Stimulated activated naive CD4-positive, alpha-beta T cell treated with Interleukin-2 at 50 U/mL for 16 hours (primary cell): ENCODE results near the gene PLCG1.
A peak's percentile ranks its signal among the peaks of the same experiment; 100 is the strongest.
"Not testable (repeated sequence)": the region's sequence is repeated elsewhere in the genome, so short reads cannot be mapped to it uniquely, and the experiment has no call there.

Source experiments
- DNase-seq: peaks from one replicate; lab custom pipeline; 2025; lab: John Stamatoyannopoulos, UW

The PLCG1 gene

GRCh38 chr20:41136680-41137613 is at the start of gene PLCG1:
Gene PLCG1 (plus strand): TSS chr20:41137543. CDS start chr20:41137642, 99 bp downstream.
- DNase-seq, result peak; percentile 82

DNA sequence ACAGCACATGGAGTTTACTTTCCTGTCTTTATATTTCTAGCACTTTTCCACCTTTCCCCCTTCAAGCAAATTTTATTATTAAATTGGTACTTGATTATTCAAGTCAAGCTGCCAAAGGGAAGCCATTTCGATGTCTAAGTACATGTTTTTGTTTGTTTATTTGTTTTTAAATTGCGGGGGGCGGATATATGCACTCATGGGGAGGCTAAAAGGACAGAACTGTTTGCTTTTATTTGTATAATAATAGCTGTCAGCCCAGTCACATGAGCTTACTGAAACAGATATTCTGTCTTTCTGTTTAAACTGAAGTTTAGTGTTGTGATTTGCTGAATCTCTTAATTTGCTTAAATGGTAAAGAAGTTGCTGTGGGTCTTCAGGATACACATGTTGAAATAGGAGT is 49.6 kb upstream of the PLCG1 start:
- no peak for DNase-seq

GRCh38 chr20:41089555-41089954 is 47.8 kb upstream of the PLCG1 start:
- DNase-seq, result no peak

DNA sequence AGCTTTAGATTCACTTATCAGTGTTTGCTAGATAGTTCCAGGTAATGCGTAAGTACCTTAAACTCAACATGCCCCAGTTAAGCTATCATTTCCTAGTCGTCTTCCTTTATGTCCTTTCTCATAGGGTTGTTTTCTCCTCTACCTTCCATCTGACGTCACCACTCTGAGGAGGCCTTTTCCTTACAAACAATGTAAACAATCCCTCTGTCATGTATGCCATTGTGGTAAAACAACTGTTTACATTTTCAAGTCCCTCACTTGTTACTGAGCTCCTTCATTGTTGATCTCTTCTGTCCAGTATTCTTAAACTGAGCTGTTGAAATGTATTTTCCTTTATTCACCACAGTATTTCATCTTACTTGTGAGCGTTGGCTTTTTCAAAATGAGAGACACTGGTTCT is 45.4 kb upstream of the PLCG1 start:
- no peak for DNase-seq

DNA sequence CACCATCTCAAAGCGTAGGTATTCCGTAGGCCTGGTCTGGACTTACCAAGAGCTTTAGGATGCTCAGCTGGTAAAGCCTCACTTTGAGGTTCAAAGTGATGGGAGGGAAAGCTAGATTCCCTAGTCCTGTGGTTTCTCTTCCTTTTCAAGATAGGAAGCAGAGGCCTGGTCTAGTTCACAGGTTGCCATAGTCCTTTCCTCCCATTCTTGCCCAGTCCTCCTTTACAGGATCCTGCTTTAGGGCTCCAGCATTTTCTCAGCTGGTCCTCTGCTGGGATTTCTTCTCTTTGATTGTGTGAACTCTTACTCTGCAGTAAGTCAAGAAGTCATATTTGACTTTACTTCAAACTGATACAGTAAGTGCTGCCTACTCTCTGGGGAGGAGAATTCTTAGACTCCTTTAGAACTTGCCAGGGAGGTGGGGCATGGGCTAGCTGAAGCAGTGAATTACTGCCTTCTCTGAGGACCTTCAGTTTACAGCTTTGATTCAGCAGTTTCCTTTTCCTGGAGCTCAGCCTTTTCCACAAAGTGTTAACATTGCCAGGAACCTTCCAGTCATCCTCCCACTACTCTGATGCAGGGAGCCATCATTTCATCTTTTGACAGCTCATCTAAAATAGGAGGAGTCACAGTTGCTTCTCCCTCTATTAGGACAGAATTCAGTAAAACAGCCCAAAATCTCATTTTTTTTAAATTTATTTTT is 42.8 kb upstream of the PLCG1 start:
- no peak for DNase-seq

GRCh38 chr20:41095110-41095969 is 42.0 kb upstream of the PLCG1 start:
- peak; percentile 27 for DNase-seq

DNA sequence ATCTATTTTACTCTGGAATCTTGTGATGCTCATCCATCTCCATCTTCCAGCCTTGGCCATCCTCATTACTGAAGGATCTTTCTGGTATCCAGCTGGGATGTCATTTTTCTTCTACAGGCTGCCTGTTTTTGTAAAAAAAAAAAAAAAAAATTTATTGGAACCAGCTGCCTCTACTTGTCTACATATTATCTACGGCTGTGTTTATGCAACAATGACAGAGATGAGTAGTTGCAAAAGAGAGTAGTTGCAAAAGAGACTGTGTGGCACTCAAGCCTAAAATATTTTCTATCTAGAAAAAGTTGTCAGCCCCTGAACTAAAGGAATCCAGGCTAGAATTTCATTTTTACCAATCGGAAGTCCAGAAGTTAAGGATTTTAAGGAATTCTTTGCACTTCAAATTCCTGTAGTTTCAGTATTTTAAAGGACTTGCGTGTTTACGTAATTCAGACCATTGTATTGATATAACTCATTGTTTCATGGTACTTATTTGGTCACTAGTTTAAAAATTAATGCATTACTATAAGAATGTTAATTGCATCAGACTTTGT is 38.6 kb upstream of the PLCG1 start:
- DNase-seq, result no peak

- DNase-seq, result no peak
These were observed 37.3 kb upstream of the PLCG1 start for GRCh38 chr20:41100001-41100480.

- no peak for DNase-seq
These were observed 35.7 kb upstream of the PLCG1 start for GRCh38 chr20:41101660-41102059.

GRCh38 chr20:41108531-41108930 is 28.8 kb upstream of the PLCG1 start:
- DNase-seq, result no peak

DNA sequence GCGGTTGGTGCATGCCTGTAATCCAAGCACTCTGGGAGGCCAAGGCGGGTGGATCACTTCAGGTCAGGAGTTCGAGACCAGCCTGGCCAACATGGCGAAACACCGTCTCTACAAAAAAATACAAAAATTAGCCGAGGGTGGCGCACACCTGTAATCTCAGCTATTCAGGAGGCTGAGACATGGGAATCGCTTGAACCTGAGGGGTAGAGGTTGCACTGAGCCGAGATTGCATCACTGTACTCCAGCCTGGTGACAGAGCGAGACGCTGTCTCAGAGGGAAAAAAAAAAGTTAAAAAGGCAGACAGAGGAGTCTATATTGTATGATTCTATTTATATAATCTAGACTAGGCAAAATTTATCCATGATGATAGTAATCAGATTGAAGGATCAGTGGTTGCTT is 27.3 kb upstream of the PLCG1 start:
- no peak for DNase-seq

GRCh38 chr20:41110930-41111577 is 26.3 kb upstream of the PLCG1 start:
- no peak for DNase-seq

DNA sequence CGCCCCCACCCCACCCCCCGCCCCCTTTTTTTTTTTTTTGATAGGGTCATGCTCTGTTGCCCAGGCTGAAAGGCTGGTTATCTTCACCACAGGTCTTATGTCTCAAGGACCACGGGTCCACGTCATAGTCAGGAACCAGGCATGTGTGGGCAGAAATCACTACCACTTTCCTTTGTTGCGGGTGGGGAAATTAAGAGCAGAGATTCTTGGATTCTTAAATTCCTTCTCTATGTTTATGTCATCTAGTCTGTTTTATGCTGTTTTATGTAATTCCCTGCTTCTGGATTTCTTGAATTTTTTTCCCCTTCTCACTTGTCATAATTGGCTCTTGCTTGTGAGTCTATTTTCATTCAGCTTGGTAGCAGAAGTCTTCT is 25.8 kb upstream of the PLCG1 start:
- DNase-seq, result no peak

GRCh38 chr20:41116282-41116956 is 20.9 kb upstream of the PLCG1 start:
- no peak for DNase-seq

GRCh38 chr20:41118159-41118558 is 19.2 kb upstream of the PLCG1 start:
- not testable (repeated sequence) for DNase-seq

DNA sequence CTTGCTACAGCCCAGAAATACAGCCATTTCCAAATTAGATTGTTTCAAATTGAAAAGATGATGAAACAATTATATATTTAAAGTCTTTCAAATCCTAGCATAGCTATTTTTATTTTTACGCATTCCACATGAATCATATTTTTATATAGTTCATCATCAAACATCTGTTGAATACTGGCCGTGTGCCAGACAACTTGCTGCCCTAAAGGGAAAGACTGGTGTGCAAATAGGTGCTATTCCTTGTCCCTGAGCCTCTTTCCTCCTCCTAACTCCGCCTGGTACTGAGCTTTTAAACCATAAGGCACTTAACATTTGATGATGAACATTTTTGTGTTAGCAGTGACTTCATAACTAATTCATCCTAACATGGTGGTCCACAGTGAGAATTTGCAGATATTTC is 18.7 kb upstream of the PLCG1 start:
- DNase-seq, result no peak

GRCh38 chr20:41119614-41120561 is 17.5 kb upstream of the PLCG1 start:
- DNase-seq, result no peak

DNA sequence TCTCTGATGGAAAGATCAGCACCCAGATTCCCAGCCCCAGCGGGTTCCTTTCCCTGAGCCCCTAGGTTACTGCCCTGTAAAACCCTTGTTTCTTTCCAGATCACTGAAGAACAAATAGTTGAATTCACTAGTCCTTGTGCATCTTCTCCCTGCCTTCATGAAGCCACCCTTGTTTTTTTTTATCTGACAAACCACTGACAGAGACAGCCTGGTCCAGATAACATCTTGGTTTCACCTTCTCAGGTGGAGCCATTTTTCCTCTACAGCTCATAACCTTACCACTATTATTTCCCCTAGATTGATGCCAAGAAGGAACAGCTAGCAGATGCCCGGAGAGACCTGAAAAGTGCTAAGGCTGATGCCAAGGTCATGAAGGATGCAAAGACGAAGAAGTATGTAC is 15.9 kb upstream of the PLCG1 start:
- no peak for DNase-seq

- no peak for DNase-seq
These were observed 13.7 kb upstream of the PLCG1 start for GRCh38 chr20:41123631-41124030.
